Right atrium auricular region (tissue), 2 donors: ENCODE data around the gene UPF1. TPM values are rescaled to one million over a fixed set of nuclear protein-coding genes. Genes with fewer than 3 reads are reported as not detected.

Experiments
- DNase-seq: peaks from one replicate; pipeline ENCODE4 v3.0.0-alpha.2; 2019; ENCODE audit warnings: low spot score
- H3K27ac ChIP-seq, 2 donors: fragments of 200-600 bp; sonication (generic); 1 replicate in 1 of 2; 2 replicates in 1 of 2; pipeline ENCODE4 v1.5.1; 2016 to 2019
- H3K27me3 ChIP-seq, 2 donors: fragments of 200-600 bp; sonication (generic); one replicate each; pipeline versions ENCODE4 v1.5.1 to v1.6.0; 2017 to 2019
- H3K36me3 ChIP-seq: fragments of 200-600 bp; sonication (generic); one replicate; pipeline ENCODE4 v1.5.1; 2016
- H3K4me1 ChIP-seq, 2 donors: fragments of 200-600 bp; sonication (generic); one replicate each; pipeline versions ENCODE4 v1.5.1 to v1.6.0; 2017 to 2019
- H3K4me3 ChIP-seq, 2 donors: fragments of 200-600 bp; sonication (generic); 1 replicate in 1 of 2; 2 replicates in 1 of 2; pipeline ENCODE4 v1.5.1; 2017 to 2019; ENCODE audit warnings: mild to moderate bottlenecking in 1 of 2, moderate library complexity in 1 of 2
- H3K9me3 ChIP-seq, 2 donors: fragments of 200-600 bp; sonication (generic); one replicate each; pipeline ENCODE4 v1.5.1; 2019
- total RNA-seq, 2 donors: library from RNA; depleted of rRNA; stranded (reverse); fragments of >200 nt; gene quantifications; one replicate each; pipeline ENCODE4 v1.1.0, GENCODE V29; 2016
- TF ChIP-seq, protein P1 (sequence below), 2 donors: fragments of 200-600 bp; sonication (generic); IDR thresholded peaks; one replicate each; pipeline ENCODE4 v1.5.1; 2019; ENCODE audit warnings: antibody characterized with exemption in 2 of 2

UPF1 gene
- total RNA-seq, 2 donors from 2014 or later = 27.6 to 61.5 TPM

DNA sequence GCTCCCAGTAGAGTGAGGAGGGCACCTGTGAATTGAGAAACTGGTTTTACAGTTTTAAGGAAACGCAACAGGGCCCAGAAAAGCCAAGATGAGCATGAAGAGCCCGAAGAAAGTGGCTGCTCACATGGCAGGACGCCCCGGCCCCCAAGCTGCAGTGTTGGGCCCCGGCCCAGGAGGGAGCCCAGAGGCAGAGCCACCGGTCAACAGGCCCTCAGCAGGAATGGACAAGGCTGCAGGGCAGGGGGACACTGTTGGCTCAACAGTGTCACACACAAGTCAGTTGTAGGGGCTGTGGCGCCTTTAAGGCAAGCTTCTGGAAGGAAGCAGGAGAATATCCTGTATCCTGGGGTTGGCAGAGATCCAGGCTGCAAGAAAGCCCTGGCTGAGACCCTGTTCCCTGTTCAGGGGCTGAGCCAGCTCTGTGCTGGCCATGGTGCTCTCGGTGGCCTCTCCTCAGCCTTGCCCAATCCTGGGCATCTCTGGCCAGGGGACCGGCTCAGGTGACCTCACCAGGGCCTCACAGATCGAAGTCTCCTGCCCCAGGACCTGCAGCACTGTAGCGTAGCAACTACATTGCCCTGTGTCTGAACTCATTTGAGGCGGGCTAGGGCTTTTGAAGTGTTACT is 28.0 kb downstream of the UPF1 start:
- TF ChIP-seq, protein P1, sequence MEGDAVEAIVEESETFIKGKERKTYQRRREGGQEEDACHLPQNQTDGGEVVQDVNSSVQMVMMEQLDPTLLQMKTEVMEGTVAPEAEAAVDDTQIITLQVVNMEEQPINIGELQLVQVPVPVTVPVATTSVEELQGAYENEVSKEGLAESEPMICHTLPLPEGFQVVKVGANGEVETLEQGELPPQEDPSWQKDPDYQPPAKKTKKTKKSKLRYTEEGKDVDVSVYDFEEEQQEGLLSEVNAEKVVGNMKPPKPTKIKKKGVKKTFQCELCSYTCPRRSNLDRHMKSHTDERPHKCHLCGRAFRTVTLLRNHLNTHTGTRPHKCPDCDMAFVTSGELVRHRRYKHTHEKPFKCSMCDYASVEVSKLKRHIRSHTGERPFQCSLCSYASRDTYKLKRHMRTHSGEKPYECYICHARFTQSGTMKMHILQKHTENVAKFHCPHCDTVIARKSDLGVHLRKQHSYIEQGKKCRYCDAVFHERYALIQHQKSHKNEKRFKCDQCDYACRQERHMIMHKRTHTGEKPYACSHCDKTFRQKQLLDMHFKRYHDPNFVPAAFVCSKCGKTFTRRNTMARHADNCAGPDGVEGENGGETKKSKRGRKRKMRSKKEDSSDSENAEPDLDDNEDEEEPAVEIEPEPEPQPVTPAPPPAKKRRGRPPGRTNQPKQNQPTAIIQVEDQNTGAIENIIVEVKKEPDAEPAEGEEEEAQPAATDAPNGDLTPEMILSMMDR (IDR thresholded peaks at IDR 0.05) = no peak
- Histone ChIP-seq H3K27ac (no peak overlapping the region), H3K4me3 (no peak overlapping the region), H3K9me3 (no peaks in the 10 kb centered on the region), H3K36me3 (peaks cover 97% of the 10 kb centered on the region), H3K4me1 (peaks cover 0 to 18% of the 10 kb centered on the region in 2 donors), H3K27me3 (no peaks in the 10 kb centered on the region)
- DNase-seq = no peak

DNA sequence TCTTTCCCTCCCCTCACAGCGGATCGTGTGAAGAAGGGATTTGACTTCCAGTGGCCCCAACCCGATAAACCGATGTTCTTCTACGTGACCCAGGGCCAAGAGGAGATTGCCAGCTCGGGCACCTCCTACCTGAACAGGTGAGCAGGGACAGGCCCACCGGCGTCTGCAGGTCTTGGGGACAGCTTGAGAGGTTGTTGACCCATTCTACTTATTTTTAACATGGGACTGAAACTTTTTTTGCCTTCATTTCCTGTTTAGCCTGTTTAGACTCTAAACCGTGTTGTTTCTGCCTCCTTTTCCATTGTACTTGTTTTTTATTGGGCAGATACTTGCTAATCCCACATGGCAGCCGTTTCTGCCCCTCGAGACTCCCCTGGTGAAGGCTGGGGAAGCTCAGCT is 28.5 kb downstream of the UPF1 start:
- no peaks in the 10 kb centered on the region for H3K9me3 ChIP-seq
- H3K4me3 ChIP-seq = no peak overlapping the region
- no peak overlapping the region for H3K27ac ChIP-seq
- H3K27me3 ChIP-seq = no peaks in the 10 kb centered on the region
- DNase-seq = no peak
- peaks cover 97% of the 10 kb centered on the region for H3K36me3 ChIP-seq
- H3K4me1 ChIP-seq = peaks cover 0 to 18% of the 10 kb centered on the region in 2 donors
- TF ChIP-seq, protein P1 (IDR thresholded peaks at IDR 0.05) = no peak

DNA sequence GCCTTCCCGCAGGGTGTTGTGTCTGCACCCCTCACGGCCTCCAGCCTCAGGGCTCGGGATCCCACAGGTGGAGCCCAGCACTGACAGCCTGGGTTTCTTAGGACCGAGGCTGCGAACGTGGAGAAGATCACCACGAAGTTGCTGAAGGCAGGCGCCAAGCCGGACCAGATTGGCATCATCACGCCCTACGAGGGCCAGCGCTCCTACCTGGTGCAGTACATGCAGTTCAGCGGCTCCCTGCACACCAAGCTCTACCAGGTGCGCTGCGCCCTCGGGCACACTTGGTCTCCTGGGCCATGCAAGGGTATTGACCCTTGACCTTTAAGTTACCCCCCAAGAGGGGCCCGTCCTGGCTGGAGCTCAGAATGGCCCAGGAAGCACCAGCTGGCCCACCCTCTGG is 29.0 kb downstream of the UPF1 start:
- no peaks in the 10 kb centered on the region for H3K9me3 ChIP-seq
- DNase-seq = no peak
- TF ChIP-seq, protein P1 (IDR thresholded peaks at IDR 0.05) = no peak
- H3K27ac ChIP-seq = no peak overlapping the region
- peaks cover 97% of the 10 kb centered on the region for H3K36me3 ChIP-seq
- H3K4me1 ChIP-seq = peaks cover 0 to 18% of the 10 kb centered on the region in 2 donors
- H3K27me3 ChIP-seq = no peaks in the 10 kb centered on the region
- no peak overlapping the region for H3K4me3 ChIP-seq

DNA sequence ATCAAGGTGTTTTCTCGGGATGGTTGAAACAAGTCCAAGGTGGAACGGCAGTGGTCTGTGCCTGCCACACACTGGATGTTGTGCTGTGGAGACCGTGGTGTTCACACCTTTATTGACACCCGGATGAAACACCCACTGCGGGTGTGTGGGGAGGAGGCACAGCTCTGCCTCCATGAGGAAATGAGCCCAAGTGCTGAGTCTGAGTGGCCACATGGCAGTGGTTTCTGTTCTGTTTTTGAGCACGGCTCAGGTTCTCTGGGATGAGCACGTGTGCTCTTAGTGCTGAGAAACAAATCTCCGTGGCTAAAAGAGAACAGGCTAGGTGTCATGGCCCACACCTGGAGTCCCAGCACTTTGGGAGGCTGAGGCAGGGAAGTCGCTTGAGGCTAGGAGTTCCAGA is 29.5 kb downstream of the UPF1 start:
- H3K36me3 ChIP-seq = peaks cover 97% of the 10 kb centered on the region
- no peaks in the 10 kb centered on the region for H3K27me3 ChIP-seq
- no peak overlapping the region for H3K4me3 ChIP-seq
- DNase-seq = no peak
- TF ChIP-seq, protein P1 (IDR thresholded peaks at IDR 0.05) = no peak
- no peak overlapping the region for H3K27ac ChIP-seq
- peaks cover 0 to 18% of the 10 kb centered on the region in 2 donors for H3K4me1 ChIP-seq
- no peaks in the 10 kb centered on the region for H3K9me3 ChIP-seq

DNA sequence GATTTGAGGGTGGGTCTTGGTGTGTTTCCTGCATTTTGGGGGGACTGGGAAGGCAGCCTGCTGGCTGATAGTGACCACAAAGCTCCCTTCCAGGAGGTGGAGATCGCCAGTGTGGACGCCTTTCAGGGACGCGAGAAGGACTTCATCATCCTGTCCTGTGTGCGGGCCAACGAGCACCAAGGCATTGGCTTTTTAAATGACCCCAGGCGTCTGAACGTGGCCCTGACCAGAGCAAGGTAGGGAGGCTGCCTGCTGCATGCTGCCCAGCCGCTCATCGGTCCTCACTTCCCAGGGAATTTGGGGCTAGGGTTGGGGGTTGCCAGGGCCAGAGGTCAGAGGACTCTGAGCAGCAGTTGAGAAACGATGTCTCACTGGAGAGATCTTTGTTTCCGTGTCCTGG is 30.2 kb downstream of the UPF1 start:
- TF ChIP-seq, protein P1 (IDR thresholded peaks at IDR 0.05) = no peak
- H3K4me3 ChIP-seq = no peak overlapping the region
- no peaks in the 10 kb centered on the region for H3K9me3 ChIP-seq
- no peak overlapping the region for H3K27ac ChIP-seq
- no peak for DNase-seq
- H3K36me3 ChIP-seq = peaks cover 94% of the 10 kb centered on the region
- H3K4me1 ChIP-seq = peaks cover 0 to 18% of the 10 kb centered on the region in 2 donors
- no peaks in the 10 kb centered on the region for H3K27me3 ChIP-seq
